GM20000 (cell line): ENCODE measurements around the gene TMPRSS3.

Experiments used
- DNase-seq: peaks from one replicate; pipeline ENCODE4 v3.0.0; 2012; ENCODE audit warnings: low spot score
- TF ChIP-seq, protein P1 (sequence below): IDR thresholded peaks from 2 replicates; pipeline ENCODE4 v1.5.1; 2012; ENCODE audit warnings: mild to moderate bottlenecking, control low read depth; ENCODE audit errors: extremely low read depth, missing control alignments

The TMPRSS3 gene

DNA sequence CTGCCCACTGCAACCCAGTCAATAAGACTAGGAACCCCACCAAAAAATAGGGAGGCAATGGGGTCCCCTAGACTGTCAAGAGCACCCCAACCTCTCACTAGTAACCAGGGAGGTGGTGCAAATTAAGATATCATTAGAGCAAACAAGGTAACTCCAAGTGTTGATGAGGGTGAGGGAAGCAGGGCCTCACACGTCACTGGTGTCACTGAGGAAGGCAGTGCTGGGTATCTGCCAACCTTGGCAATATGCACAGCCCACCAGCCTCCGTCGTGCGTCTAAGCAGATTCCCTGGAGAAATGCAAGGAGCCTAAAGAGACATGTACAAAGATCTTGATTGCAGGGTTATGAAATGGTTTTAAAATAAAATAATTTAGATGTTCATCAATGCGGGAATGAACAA is 11.6 kb upstream of the TMPRSS3 start:
- DNase-seq = no peak
- TF ChIP-seq, protein P1, sequence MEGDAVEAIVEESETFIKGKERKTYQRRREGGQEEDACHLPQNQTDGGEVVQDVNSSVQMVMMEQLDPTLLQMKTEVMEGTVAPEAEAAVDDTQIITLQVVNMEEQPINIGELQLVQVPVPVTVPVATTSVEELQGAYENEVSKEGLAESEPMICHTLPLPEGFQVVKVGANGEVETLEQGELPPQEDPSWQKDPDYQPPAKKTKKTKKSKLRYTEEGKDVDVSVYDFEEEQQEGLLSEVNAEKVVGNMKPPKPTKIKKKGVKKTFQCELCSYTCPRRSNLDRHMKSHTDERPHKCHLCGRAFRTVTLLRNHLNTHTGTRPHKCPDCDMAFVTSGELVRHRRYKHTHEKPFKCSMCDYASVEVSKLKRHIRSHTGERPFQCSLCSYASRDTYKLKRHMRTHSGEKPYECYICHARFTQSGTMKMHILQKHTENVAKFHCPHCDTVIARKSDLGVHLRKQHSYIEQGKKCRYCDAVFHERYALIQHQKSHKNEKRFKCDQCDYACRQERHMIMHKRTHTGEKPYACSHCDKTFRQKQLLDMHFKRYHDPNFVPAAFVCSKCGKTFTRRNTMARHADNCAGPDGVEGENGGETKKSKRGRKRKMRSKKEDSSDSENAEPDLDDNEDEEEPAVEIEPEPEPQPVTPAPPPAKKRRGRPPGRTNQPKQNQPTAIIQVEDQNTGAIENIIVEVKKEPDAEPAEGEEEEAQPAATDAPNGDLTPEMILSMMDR = no peak

DNA sequence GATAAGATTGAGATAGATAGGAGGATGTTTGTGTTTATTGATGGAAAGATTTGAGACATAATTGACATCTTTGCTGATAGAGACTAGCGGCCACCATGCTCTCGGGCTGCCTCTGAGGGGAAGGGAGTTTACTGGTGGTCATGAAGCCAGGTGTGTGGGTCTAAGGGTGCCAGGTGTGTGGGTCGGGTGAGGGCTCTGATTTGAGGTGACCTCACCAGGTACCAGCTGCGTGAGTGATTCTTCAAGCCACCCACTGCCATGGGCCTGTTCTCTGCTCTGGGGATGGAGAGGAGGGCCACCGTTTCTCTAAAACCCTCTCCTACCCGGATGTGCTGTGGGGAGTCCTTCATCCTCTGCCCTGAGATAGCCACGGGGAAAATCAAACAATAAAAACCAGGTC is 11.0 kb upstream of the TMPRSS3 start:
- no peak for DNase-seq
- TF ChIP-seq, protein P1 = no peak

DNA sequence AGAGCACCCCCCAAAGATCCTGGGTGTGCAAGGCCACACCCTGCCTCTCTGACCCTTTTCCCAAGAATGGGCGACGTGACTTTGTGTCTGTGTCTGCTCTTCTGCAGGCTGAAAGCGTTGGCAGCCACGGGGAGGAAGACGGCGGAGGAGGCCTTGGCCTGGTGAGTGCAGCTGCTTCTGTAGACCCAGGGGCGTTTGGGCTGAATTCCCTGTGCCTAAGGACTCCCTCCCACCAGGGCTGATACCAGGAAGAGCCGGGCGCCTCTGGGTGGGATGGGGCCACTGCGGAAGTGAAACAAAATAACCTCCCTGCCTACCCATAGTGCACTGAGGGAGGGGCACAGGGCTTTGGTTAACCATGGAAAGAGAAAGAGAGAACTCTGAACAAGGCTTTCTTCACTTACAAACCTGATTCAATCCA is 10.4 kb upstream of the TMPRSS3 start:
- no peak for DNase-seq
- TF ChIP-seq, protein P1 = no peak

DNA sequence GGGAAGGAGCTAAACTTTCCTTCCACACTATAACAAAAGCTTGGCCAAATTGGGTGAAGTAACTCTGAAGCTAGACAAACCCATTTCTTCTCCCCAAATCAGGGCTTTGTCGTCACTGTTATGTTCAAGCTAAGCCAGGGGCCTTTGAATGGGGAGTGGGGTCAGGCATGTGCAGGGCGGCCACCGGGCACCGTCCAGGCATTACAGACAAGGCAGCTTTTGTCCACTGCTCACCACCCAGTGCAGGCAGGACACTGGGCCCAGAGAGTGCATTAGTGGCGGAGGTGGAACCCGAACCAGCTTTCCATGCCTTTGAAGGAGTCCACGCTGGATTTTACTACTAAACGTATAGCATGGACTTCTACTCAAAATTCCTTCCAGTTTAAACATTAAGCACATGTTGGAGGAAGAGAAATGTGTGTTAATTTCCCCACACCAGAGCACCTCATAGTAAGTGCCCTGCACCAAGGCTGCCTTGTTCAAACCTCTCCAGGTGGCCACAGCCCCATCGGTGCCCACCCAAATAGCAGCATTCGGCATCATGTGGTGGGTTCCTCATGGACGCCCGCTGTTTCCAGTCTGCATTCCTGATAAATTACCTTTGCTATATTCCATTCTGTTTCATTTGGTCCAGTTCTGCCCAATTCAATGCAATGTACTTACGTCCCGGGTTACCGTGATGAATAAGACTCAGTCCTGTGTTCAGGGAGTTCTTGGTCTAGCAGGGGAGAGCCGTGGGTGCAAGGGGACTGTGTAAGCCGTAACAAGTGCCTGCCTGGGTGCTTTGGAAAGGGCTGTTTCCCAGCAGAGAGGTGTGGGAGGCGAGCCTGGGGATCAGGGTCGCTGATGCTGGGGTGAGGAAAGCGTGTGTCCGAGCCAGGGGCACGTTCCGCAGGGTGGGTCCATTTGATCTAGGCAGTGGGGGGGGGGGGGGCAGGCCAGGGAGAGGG is 9.5 kb upstream of the TMPRSS3 start:
- TF ChIP-seq, protein P1 = no peak
- DNase-seq = no peak

DNA sequence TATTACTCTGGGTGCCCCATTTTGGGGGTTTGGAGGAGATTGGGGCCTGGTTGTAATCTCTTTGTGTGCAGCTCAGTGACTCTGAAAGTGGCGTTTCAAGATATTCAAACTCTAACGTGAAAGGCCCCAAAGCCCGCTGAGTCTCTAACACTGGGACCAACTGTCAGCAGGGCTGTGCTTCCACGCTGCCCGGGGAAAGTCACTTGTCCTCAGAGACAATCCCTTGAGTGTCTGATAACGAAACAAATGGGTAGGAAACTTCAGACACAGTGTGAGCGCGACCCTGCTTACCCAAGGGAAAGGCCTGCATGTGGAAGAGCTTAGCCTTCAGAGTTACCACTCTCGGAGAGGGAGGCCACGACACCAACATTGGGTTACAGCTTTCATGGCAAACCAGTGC is 8.7 kb upstream of the TMPRSS3 start:
- TF ChIP-seq, protein P1 = no peak
- DNase-seq = no peak

DNA sequence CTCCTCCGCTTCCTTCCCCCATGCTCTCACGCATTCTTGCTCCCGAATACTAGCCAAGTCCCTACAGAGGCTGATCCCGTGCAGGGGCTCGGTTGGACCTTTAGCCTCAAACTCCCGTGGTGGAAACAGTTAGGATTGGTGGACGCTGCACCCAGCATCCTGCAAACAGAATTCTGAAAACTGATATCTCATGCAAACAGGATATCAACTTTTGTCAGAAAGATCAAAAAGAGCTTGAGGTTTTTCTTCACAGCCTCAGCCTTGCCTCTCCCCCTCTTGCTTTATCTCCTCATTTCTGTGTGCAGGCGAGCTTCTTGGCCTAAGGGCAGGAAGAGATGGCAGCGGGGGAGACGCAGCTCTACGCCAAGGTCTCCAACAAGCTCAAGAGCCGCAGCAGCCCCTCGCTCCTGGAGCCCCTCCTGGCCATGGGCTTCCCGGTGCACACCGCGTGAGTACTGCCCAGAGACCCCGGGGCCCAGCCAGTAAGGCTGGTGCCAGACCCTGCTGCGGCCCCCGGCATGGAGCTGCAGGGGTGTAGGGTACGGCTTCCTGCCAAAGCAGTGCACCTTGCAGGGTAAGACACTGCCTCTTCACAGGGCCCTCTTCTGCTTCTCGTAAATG is 7.9 kb upstream of the TMPRSS3 start, which contains the start of gene UBASH3A:
TSS of gene UBASH3A (plus strand) at position 292 of the 621 bp plus-strand sequence. CDS start at position 336, 44 bp downstream.
- no peak for DNase-seq
- TF ChIP-seq, protein P1 = no peak

DNA sequence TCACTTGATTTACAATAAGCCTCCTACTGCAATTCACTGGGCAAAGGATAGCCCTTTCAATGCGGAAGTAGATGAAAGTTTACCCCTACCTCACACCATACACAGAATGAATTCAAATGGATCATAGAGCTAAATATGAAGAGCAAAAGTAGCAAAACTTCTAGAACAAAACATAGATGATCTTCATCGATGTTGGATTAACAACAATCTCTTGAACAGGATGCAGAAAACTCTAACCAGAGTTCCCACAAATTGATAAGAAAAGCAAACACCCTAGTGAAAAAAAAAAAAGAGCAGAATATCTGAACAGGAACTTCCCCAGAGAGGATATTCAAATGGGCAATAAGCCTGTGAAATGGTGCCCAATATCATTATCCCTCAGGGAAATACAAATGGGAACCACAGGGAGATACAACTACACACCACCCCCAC is 6.0 kb upstream of the TMPRSS3 start:
- TF ChIP-seq, protein P1 = no peak

More for the DNA sequence above, 6.0 kb upstream of the TMPRSS3 start:
- DNase-seq = no peak
